ENCODE results near the gene DMD.

GRCh38 chrX:32678487-32678886 is 532.9 kb downstream of the DMD start:
- TF ChIP-seq CTCF (conservative IDR thresholded peaks at IDR 0.05) (no peak), EZH2 (IDR thresholded peaks at IDR 0.05; ENCODE audit: low read depth) (no peak)
